SIG-M5 treated with dmso at 0.1 percent for 504 hours (cell line): Measurements from ENCODE around the gene QSOX2.

ENCODE experiments used
- DNase-seq: peaks from one replicate; lab custom pipeline; 2025; ENCODE audit not compliant: unreplicated experiment; lab: John Stamatoyannopoulos, UW

Gene QSOX2

GRCh38 chr9:136178061-136178772, 67.4 kb downstream of the QSOX2 start:
- no peak for DNase-seq

GRCh38 chr9:136177224-136177623, 68.4 kb downstream of the QSOX2 start:
- no peak for DNase-seq

GRCh38 chr9:136175616-136176197, 69.9 kb downstream of the QSOX2 start:
- no peak for DNase-seq

- DNase-seq, result no peak
Measured at GRCh38 chr9:136174779-136175615, 70.6 kb downstream of the QSOX2 start.

- DNase-seq, result no peak
Measured at GRCh38 chr9:136173648-136174290, 71.8 kb downstream of the QSOX2 start.

- DNase-seq, result no peak
Measured at GRCh38 chr9:136172412-136173079, 73.1 kb downstream of the QSOX2 start.

GRCh38 chr9:136171801-136172411, 73.7 kb downstream of the QSOX2 start:
- DNase-seq, result no peak

GRCh38 chr9:136171009-136171800, 74.4 kb downstream of the QSOX2 start:
- peak; percentile 7 for DNase-seq

- peak; percentile 12 for DNase-seq
Measured at GRCh38 chr9:136170006-136170901, 75.4 kb downstream of the QSOX2 start.

- DNase-seq, result no peak
Measured at GRCh38 chr9:136169495-136169894, 76.1 kb downstream of the QSOX2 start.

- DNase-seq, result no peak
Measured at GRCh38 chr9:136163248-136163850, 82.3 kb downstream of the QSOX2 start.

GRCh38 chr9:136160995-136161610, 84.5 kb downstream of the QSOX2 start:
- DNase-seq, result no peak

- DNase-seq, result no peak
Measured at GRCh38 chr9:136160381-136160841, 85.2 kb downstream of the QSOX2 start.

- DNase-seq, result no peak
Measured at GRCh38 chr9:136159851-136160250, 85.8 kb downstream of the QSOX2 start.

GRCh38 chr9:136157477-136158265, 87.9 kb downstream of the QSOX2 start:
- no peak for DNase-seq
